HG02870 (cell line): Measurements from ENCODE around the gene ADAM8.
A peak's percentile ranks its signal among the peaks of the same experiment; 100 is the strongest.
"Not testable (repeated sequence)": the region's sequence is repeated elsewhere in the genome, so short reads cannot be mapped to it uniquely, and the experiment has no call there.

Source experiments
- ATAC-seq: cut with Tn5 transposase; IDR thresholded peaks from one replicate; pipeline ENCODE4 v1.9.1; 2021; ENCODE audit warnings: mild to moderate bottlenecking, moderate library complexity; ENCODE audit not compliant: unreplicated experiment

The ADAM8 gene

DNA sequence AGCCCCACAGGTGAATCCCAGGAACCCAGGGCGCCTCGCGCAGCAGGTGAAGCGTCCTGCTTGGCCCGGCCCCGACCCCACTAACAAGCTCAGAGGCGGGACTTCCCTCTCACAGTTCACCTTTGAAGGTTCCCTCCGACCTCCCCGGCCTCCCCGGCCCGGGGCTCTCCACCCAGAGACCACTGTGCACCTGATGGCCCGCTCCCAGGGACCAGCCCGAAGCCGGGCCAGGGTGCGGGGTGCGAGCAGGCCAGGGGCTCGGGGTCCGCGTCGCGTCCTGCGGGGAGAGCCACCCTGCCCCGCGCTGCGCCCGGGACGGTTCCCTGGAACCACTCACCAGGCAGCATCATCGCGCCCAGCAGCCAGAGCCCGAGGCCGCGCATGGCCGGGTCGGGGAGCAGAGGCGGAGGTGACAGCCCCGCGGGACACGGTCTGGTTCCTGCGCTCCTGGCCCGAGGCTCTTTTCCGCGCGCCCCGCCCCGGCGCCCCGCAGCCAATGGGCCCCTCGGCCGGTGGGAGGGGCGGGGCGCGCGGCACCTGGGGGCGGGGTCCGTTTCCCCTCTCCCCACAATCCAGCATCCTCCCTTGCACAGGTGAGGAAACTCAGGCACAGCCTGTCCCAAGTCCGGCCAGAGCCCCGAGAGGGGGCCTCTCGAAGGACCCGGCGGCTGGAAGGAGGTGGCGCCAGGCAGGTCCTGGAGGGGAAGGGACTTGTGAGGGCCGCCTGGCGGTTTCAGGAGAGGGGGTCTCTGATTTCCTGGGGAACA, at the start of gene ADAM8:
TSS of gene ADAM8 (minus strand) at position 434 of the 767 bp plus-strand sequence. CDS start at position 383, 51 bp downstream.
- ATAC-seq: peak; percentile 46

DNA sequence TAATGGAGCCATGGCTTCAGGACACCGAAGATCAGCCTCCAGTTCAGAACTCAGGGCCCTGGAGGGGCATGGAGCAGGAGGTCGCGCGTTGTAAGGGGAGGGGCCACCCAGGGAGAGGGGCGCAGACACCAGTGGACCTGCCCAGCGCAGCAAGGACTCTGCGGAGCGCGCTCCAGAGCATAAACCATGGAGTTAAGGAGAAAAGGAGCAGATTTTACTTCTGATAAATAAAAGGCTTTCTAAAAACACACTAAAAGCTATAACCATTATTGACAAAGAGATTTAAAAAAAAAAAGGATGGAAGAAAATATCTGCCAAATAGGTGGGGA, 49.5 kb upstream of the ADAM8 start:
- ATAC-seq: no peak

DNA sequence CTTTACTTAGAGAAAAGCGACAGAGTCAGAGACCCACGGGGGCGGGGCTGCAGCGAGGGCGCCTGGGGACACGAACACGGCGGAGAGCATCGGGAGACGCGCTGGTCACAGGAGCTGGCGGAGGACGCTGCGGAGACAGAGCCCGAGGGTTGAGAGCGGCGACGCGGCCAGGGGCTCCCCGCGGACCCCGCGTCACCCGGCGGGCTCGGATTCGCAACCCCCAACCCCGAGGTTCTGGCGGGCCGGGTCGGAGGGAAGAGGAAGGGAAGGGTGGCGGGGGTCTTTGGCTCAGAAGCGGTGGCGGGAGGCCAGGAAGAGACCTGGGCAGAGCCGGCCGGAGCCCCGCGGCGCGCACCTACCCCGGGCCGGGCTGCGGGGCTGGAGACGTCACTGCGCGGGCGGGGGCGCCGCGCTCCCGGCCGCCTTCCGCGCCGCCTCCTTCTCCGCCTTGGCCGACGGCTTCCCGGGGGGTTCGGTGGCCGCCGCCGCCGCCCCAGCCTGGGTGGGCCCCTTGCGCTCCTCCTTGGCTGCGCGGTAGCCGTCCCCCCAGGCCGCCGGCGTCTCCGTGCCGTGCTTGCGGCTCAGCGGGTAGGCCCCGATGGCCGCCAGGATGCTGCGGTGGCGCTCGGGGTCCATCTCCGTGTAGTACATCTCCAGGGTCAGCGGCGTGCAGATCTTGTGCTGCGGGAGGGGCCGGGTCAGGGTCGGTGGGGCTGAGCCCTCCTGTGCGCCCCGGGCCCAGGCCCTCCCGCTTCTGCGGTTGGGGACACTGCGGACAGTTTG, 49.0 kb upstream of the ADAM8 start:
- no peak for ATAC-seq

DNA sequence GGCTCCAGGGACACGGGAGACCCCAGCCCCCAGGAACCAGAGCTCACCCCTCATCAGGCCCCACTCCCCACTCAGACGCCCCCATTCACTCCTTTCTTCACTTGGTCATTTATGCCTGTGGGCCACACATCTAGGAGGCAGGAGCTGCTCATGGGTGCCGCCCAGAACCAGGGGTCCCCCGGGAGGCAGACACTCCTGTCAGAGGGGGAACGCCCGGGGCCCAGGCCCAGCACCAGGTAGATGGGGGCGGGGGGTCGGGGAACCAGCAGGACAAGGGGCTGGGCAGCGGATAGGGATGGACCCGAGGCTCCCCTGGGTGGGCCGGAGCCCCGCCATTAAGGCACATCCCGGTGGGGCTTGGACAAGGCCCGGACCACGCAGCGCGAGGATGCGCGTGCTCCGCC, 48.2 kb upstream of the ADAM8 start:
- ATAC-seq: no peak

DNA sequence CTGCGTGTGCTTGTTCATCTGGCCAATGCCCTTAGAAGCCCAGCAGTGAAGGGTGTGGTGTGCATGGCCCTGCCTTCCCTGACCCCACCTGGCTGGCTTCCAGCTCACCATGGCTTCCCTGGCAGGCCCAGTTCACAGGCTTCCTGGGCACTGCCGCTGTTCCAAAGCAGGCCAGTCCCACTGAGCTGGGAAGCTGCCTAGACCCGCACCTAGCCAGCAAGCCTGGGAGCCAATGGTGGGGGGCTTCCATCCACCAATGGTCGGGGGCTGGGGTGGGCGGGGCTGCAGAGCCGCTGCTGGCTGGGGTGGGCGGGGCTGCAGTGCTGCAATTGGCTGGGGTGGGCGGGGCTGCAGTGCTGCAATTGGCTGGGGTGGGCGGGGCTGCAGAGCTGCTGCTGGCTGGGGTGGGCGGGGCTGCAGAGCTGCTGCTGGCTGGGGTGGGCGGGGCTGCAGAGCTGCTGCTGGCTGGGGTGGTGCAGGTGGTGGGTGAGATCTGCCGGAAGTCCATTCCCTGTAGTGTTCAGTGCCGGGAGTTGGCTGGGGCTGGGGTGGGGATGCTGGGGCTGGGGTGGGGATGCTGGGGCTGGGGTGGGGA, 47.6 kb upstream of the ADAM8 start:
- ATAC-seq: no peak

DNA sequence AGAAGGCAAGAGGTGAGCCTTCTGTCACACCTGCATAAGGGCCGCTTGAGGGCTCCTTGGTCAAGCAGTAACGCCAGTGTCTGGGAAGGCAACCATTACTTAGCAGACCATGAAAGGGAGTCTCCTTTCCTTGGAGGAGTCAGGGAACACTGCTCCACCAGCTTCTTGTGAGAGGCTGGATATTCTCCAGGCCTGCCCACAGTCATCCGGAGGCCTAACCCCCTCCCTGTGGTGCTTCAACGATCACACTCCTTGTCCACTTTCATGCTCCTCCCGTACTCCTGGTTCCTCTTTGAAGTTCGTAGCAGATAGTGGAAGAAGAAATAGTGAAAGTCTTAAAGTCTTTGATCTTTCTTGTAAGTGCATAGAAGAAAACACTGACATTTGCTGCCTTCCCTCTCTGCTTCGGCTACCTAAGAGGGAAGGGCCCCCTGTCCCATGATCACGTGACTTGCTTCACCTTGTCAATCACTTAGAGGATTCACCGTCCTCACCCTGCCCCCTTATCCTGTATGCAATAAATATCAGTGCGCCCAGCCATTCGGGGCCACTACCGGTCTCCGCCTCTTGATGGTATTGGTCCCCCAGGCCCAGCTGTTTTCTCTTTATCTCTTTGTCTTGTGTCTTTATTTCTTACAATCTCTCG, 45.5 kb upstream of the ADAM8 start:
- not testable (repeated sequence) for ATAC-seq

GRCh38 chr10:133320852-133321422, 44.3 kb upstream of the ADAM8 start:
- not testable (repeated sequence) for ATAC-seq

- ATAC-seq: no peak
Observed at GRCh38 chr10:133318494-133319127, 41.9 kb upstream of the ADAM8 start.

DNA sequence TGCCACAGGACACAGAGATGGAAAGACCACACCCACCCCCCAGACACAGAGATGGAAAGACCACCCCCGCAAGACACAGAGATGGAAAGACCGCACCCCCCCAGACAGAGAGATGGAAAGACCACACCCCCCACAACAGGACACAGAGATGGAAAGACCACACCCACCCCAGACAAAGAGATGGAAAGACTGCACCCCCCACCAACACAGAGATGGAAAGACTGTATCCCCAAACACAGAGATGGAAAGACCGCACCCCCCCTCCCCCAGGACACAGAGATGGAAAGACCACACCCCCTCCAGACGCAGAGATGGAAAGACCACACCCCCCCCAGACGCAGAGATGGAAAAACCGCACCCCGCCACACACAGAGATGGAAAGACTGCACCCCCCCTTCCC, 40.1 kb upstream of the ADAM8 start:
- ATAC-seq: no peak

DNA sequence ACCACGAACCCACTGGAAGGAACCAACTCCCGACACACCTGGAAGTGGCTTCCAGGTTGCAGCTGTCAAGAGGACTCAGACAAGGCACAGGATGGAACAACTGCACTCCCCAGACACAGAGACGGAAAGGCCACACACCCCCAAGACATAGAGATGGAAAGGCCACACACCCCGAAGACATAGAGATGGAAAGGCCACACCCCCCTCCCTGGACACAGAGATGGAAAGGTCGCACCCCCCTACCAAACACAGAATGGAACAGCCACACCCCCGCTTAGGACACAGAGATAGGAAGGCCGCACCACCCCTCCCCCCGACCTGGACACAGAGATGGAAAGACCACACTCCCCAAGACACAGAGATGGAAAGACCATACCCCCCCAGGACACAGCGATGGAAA, 39.6 kb upstream of the ADAM8 start:
- ATAC-seq: no peak

DNA sequence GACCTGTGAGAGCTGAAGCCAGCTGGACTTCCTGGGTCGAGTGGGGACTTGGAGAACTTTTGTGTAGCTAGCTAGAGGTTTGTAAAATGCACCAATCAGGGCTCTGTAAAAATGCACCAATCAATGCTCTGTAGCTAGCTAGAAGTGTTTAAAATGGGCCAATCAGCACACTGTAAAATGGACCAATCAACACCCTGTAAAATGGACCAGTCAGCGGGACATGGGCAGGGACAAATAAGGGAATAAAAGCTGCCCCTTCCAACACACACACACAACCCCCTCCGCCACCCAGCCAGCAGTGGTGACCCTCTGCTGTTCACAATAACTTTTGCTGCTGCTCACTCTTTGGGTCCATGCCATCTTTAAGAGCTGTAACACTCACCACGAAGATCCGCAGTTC, 39.2 kb upstream of the ADAM8 start:
- ATAC-seq: no peak

GRCh38 chr10:133314911-133315310, 38.2 kb upstream of the ADAM8 start:
- ATAC-seq: no peak

- ATAC-seq: no peak
Observed at GRCh38 chr10:133313192-133313591, 36.5 kb upstream of the ADAM8 start.

DNA sequence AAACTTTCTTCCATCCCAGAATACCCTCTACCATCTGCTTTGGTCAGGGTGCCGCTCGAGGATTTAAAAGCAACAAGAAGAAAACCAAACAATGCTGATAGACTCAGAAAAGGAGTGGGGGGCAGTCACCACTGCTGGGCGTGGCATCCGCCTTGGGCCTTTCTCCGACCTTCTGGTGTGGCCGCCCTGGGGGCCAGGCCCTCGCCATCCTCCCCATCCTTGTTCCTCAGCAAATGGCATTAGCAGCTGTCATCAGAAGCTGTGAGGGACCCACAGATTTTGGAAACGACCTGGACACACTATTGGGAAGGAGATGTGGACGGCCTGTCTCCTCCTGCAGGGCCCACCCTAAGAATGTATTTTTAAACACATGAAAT, 36.1 kb upstream of the ADAM8 start:
- ATAC-seq: no peak

DNA sequence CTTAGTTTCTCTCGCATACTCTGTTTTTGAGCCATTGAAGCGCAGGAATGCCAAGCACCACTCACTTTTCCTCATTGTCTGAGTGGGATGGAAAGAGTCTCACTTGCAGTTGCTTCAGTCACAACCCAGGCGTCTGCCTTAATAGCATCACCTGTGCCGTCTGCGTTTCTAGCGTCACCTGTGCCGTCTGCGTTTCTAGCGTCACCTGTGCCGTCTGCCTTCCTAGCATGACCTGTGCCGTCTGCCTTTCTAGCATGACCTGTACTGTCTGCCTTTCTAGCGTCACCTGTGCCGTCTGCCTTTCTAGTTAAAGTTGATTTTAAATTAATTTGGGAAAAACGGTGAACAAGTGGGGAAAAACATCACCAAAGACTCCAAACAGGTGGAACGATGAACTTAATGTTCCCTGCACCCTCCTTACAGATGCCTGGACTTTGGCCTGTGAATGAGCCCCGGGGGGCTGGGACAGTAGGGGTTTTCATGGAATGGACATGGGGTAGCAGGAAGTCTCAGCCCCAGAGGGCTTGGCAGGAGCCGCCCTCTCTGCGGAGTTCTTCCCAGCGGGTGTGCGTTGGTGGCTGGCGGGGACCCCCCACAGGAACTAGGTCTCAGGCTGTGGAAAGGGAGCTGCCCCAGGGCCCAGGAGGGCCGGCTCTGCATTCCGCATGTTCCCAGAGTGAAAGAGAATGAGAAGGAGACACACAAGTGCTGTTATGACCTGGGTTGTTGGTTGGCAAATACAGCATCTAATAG, 35.5 kb upstream of the ADAM8 start:
- ATAC-seq: no peak

- ATAC-seq: no peak
Observed at GRCh38 chr10:133311570-133311969, 34.9 kb upstream of the ADAM8 start.

DNA sequence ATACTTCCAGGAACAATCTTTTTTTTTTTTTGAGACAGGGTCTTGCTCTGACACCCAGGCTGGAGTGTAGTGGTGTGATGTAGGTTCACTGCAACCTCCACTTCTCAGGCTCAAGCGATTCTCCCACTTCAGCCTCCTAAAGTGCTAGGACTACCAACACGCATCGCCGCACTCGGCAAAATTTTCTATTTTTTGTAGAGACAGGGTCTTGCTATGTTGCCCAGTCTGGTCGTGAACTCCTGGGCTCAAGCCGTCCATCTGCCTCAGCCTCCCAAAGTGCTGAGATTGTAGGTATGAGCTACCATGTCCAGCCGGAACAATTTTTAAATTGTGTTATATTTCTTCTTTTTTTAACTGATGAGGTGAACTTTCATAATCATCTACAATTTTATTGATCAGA, 34.1 kb upstream of the ADAM8 start:
- ATAC-seq: no peak

DNA sequence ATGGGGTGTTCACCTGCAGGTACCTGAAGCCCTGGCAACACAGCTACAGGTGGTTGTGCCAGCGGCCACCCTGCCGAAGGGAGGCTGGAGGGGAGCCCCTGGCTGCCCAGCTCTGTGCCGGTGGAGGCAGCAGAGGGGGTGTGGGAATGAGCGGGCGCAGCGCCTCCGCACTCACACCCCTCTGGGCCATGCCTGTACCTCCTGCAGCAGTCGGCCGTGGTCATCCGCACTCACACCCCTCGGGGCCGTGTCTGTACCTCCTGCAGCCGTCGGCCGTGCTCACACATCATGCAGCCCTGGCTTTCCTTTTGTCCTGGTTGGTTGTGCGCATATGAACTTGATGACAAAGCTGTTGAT, 33.7 kb upstream of the ADAM8 start:
- ATAC-seq: no peak

GRCh38 chr10:133309720-133310398, 33.2 kb upstream of the ADAM8 start:
- ATAC-seq: no peak
